HG02885 (cell line): ENCODE data around the gene RABEPK.
"Not testable (repeated sequence)": the region's sequence is repeated elsewhere in the genome, so short reads cannot be mapped to it uniquely, and the experiment has no call there.

Experiments
- ATAC-seq: cut with Tn5 transposase; IDR thresholded peaks from one replicate; pipeline ENCODE4 v1.9.1; 2021; ENCODE audit warnings: mild to moderate bottlenecking; ENCODE audit not compliant: unreplicated experiment, poor library complexity

RABEPK gene

GRCh38 chr9:125241863-125242739 is 41.8 kb downstream of the RABEPK start:
- peak; percentile 16 for ATAC-seq

- no peak for ATAC-seq
Observed at GRCh38 chr9:125243792-125244260, 43.5 kb downstream of the RABEPK start.

GRCh38 chr9:125246261-125246667 is 45.9 kb downstream of the RABEPK start:
- ATAC-seq, result no peak

GRCh38 chr9:125254231-125254630 is 53.9 kb downstream of the RABEPK start:
- no peak for ATAC-seq

- no peak for ATAC-seq
Observed at GRCh38 chr9:125255781-125256391, 55.5 kb downstream of the RABEPK start.

GRCh38 chr9:125258160-125258785 is 57.9 kb downstream of the RABEPK start:
- no peak for ATAC-seq

GRCh38 chr9:125258832-125259534 is 58.6 kb downstream of the RABEPK start:
- ATAC-seq, result no peak

GRCh38 chr9:125260561-125260960 is 60.2 kb downstream of the RABEPK start:
- no peak for ATAC-seq

- ATAC-seq, result peak; percentile 94
Observed at GRCh38 chr9:125261501-125262293, 61.4 kb downstream of the RABEPK start, which contains the start of gene GAPVD1. TSS of gene GAPVD1 (plus strand) at chr9:125261826. CDS start at chr9:125298922, 37,096 bp downstream.

- no peak for ATAC-seq
Observed at GRCh38 chr9:125262294-125262991, 62.1 kb downstream of the RABEPK start.

GRCh38 chr9:125264068-125264467 is 63.7 kb downstream of the RABEPK start:
- ATAC-seq, result not testable (repeated sequence)

GRCh38 chr9:125268394-125269013 is 68.2 kb downstream of the RABEPK start:
- no peak for ATAC-seq

GRCh38 chr9:125269014-125269397 is 68.7 kb downstream of the RABEPK start:
- ATAC-seq, result no peak

- no peak for ATAC-seq
Observed at GRCh38 chr9:125271081-125271480, 70.7 kb downstream of the RABEPK start.

- no peak for ATAC-seq
Observed at GRCh38 chr9:125272697-125273096, 72.4 kb downstream of the RABEPK start.

- no peak for ATAC-seq
Observed at GRCh38 chr9:125276771-125277170, 76.4 kb downstream of the RABEPK start.

- no peak for ATAC-seq
Observed at GRCh38 chr9:125277411-125277810, 77.1 kb downstream of the RABEPK start.

- no peak for ATAC-seq
Observed at GRCh38 chr9:125280945-125281344, 80.6 kb downstream of the RABEPK start.
